Activated CD8-positive, alpha-beta memory T cell treated with anti-CD3 and anti-CD28 coated beads, Interleukin-2, amount 50 U/mL, for 1 hour (primary cell): ENCODE data around the gene PRSS50.

Experiments
- DNase-seq: peaks from one replicate; pipeline ENCODE4 v3.0.0-alpha.2; 2020; ENCODE audit errors: extremely low read depth

Gene PRSS50

DNA sequence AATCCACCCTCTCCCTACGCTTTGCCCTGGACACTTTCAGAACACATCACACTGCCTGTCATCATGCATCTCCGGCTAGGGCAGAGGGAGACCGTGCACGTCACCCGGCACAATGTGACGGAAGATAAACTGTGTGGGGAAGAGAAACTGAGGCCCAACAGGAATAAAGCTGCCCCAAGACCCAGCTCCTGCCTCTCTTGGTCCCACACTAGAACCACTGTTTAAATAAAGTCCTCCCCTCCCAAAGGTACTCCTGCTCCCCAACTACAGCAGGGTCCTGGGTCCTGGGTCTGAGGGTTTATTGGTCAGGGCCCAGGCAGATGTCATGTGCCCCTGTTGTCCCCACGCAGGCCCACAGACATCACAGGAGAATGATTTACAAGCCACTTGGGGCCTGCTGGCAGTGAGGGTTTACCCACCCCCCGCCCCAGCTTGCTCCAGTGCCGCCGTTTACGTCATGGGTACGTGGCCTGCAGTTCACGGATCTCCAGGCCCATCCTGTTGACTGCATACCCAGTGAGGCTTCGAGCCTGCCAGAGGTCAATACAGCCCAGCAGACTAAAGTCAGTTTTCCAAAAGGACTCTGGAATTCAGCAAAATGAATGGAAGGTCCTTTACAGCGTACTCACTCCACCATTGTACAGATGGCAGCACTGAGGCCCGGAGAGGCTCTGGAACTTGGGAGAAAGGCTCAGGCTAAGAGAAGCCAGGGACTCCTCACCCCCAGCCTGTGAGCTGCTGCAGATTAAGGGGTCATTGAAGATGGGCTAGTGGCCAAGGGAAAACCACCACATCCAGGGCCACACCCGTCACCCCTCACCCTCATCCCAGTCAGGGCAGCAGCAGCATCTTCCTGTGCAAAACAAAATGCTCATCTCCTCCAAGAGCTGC, 47.4 kb downstream of the PRSS50 start:
- no peak for DNase-seq

DNA sequence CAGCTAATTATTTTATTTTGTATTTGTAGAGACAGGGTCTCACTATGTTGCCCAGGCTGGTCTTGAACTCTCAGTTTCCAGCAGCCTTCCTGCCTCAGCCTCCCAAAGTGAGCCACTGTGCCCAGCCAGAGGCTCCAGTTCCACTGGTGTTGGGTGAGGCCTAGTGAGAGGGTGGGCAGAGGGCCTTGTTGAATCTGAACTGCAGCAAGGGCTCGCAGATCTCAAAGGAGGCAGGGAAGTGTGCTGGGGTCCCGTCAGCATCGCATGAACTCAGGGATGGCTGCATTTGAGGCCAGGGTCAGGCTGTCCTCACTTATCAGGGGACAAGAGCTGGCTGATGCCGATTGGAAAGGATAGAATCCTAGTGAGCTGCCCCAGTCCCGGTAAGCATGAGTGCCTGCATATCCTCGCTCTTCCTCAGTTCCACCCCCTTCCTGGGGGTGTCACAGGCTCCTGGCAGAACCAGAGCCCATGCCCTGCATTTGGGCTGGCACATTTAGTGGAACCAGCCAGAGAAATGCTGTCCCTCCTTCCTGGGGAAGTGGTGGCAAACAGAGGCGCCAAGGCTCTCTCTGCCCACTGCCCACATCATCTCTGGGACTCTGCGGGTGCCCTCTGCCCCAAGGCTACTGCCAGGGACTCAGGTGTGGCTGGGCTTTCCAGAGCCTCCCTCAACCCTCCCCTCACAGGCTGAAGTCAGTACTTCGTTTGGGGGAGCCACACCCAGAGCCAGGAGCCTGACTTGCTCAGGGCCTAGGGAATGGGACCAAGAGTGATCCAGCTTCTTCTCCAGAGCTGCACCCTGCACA, 48.3 kb downstream of the PRSS50 start:
- DNase-seq, result no peak

GRCh38 chr3:46668591-46668990, 49.1 kb downstream of the PRSS50 start:
- DNase-seq, result no peak

- DNase-seq, result no peak
Observed at GRCh38 chr3:46668116-46668515, 49.6 kb downstream of the PRSS50 start.

DNA sequence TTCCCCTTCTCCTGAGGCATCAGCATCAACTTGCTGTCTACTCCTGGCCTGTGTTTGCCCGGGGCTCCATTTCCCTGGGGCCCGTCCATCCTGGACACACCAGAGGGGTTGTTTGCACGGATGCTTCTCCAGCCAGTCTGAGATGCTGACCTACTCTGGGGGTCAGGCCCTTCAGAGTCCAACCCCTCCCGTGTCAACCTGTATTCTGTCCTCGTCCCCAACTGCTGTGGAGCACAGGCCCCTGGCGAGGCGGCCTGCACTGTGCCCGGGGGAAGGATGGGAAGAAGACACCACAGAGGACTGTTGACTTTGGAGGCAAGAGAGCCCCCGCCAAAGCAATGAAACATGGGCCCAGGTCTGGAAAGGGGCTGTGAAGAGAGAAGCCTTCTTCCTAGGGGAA, 50.0 kb downstream of the PRSS50 start:
- no peak for DNase-seq

GRCh38 chr3:46667061-46667621, 50.5 kb downstream of the PRSS50 start:
- no peak for DNase-seq

- DNase-seq, result no peak
Observed at GRCh38 chr3:46666453-46666845, 51.2 kb downstream of the PRSS50 start.

DNA sequence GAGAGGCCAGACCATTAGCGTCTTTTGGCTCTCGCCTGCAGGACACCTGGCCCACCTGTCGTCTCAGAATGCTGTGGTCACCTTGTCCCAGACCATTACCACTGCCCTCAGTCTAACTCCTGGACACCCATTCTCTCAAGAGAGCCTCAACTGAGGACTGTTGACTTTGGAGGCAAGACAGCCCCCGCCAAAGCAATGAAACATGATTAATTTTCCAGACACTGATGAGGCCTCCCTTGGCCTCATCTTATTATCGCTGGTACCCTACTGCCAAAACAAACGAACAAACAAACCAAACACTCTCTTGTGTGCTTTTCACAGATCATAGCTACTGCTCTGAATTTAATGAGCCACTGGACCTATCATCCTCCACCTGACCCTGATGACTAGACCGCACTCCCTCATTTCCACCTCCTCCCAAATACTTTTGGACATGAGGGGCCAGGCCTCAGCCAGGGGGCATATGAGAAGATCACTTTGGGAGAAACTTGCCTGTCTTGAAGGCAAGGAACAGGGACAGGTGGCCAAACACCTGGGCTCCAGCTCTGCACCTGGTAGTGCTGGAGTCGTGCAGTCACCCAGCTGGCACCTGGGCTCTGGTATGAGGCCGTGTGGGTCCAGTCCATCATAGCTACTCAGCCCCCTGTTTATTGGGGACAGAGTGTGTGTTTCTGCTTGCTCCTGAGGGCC, 51.8 kb downstream of the PRSS50 start:
- DNase-seq, result no peak

DNA sequence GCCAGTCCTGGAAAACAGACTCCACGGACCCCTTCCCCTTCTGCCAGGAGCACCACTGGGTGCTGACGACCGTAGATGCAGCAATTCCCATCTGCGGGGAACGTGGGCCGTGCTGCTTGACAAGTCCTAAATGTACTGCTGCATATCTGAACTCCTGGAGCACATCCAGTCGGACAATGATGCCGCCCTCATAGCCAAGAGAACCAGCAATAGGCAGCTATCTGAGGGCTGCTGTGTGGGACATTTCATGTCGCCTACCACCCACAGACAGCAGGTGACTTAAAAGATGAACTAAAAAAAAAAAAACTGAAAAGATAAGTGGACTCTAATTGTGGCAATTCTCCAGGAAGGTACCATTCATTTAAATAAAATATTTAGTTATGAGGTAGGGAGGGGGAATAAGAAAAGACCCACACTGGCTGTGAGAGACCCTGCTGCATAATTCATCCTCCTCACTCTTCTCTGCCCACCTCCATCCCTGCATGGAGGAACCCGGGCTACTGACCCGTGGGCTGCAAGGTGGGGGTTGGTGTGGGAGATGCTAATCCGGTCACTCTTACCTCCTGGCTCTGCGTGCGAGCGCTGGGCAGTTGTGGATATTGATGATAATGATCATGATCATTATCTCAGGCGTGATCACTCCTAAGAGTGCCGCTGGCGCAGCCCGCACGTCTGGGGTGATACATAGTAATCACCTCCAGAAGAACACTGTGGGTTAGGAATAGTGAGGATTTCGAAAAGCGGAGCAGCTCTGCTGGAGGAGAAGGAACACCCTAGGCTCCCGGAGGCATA, 52.5 kb downstream of the PRSS50 start:
- DNase-seq, result no peak

DNA sequence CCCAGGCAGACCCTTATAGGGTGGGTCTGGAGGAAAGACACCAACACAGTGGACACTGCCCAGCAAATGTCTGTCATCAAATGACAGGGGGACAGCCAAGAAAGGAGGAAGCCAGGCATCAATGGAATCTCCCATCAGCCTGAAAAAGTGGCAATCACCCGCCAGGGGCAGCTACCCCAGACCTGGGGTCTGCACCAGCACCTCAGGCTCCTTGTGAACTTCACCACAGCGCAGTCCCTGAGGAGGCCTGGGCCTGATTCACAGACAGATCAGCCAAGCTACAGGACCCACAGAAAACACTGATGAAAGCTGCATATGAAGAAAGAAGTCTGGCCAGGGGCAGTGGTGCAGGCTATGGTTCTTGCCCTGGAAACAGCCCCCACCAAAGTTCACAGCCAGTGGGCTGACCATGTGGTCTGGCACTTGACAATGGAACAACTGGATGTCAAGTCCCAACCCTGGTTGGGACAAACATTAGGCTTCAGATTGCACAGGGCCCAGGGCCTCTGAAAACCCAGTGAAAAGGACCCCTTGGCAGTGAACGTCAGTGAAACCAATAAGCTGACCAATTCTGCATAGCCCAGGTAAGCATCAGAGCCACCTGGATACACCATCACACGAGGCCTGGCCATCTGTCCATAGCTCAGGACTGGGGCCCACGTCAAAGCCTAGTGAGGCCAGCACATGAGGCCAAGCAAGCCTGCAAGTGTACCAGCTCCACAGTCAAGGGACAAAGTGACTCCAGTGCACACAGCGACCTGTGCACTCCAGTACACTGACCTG, 53.3 kb downstream of the PRSS50 start:
- no peak for DNase-seq

DNA sequence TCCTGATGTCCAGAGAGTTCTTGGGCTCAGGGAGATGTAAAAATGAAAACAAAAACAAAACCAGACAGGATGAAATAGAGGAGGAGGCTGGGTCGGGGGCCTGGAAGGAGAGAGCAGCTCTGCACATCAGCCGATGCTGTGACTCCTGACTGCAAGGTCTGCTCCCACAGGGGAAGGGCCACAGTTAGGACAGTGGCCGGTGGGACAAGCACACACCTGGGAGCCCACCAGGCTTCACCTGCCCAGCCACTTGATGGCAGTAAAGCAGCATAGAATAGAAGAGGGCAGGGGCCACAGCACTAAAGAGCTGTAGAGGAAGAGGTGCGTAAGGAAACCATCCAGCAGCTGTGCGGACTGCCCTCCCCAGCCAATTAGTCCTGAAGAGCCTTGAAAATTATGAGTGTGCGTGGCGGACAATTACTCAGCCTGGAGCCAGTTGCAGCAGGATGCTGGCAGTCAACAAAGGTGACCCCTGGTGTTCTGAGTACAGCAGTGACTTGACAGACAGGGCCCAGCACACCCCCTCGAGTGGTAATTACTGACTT, 54.0 kb downstream of the PRSS50 start:
- DNase-seq, result no peak

DNA sequence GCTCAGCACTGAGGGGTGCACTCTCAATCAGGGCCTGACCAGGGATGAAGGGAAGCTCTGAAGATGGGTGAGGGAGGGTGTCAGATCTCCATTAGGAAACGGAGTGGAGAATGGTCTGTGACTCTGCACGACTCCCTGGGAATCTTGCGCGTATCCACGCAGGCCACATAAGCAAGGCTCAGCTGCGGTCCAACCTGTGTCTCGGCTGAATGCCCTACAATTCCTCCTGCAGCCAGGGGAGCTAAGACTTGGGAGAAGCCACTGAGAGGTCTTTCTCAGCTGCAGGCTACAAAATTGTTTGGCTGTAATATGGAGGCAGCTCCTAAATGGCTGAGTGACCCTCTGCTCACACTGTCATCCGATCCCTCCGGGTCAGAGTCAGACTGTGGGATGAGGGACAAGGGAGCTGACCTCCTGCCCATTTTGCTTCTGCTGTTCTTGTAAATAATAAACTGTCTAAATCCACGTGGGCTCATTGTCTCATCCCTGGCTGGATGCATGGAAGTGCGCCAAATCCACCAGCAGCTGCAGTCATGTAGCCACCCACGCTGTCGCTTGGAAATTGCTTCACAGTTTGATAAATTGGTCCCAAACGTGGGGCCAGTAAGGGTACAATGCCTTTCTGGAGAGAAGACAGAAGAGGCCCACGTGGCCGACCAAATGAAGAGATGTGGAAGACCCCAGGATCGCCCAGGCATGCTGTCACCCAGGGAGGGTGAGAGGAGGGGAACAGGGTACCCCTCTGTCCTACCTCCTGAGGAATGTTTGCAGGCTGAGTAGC, 54.7 kb downstream of the PRSS50 start:
- no peak for DNase-seq
